HG03095 (cell line): Measurements from ENCODE around the gene CENPA.

Source experiments
- ATAC-seq: cut with Tn5 transposase; IDR thresholded peaks from one replicate; pipeline ENCODE4 v1.9.1; 2021; ENCODE audit warnings: moderate library complexity; ENCODE audit not compliant: unreplicated experiment

The CENPA gene

GRCh38 chr2:26838121-26838906 is 52.5 kb downstream of the CENPA start:
- ATAC-seq: no peak

DNA sequence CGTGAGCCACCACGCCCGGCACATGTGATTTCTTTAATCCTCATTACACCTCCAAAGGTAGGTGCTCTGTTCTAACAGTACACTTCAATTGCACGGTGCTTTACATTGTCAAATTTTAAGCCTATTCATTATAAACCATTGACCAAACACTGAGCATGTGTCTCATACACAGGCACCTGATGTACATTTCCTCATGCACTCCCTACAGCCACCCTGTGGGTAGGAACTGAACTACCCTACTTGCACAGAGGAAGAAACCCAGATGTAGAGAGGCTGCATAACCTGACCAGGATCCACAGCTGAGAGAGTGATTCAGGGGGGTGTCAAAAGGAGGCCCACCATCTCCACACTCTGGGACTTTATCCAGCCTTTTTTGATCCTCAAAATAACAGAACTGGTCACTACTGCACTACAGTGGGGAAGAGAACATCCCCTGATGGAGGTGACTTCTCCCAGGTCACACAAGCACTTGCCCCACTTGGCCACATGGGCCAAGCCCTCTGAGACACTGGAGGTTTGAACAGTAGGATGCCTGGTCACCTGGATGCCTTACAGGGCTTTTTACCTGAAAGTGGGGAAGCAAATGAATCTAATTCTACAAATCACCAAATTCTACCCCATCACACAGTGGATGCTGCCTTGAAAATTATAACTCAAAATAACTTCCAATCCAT is 55.2 kb downstream of the CENPA start:
- no peak for ATAC-seq

DNA sequence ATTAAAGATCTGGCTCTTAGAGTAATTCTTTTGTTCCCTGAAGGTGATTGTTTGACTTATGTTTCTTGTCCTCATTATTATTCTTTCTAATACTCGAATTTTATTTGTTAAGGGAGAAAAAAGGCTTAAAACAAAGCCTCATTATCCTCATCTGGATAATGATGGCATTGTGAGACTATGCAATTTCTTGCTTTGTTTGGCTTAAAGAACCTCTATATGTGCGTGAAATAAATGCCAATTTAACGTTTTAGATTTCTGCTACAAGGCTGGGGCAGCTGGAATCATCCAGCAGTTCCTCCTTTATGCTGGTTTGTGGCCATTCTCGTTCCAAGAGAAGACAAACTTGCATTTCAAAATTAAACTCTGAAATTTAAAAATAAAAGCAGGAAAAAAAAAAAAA is 57.2 kb downstream of the CENPA start:
- no peak for ATAC-seq
